ENCODE data around the gene SGO2. TPM values are rescaled to one million over a fixed set of nuclear protein-coding genes. Genes with fewer than 3 reads are reported as not detected.

Gene SGO2
- total and polyA plus RNA-seq, 2 donors (not counting 1 experiment from before 2014, with no cell fraction given): 0.89 to 5.3 TPM

DNA sequence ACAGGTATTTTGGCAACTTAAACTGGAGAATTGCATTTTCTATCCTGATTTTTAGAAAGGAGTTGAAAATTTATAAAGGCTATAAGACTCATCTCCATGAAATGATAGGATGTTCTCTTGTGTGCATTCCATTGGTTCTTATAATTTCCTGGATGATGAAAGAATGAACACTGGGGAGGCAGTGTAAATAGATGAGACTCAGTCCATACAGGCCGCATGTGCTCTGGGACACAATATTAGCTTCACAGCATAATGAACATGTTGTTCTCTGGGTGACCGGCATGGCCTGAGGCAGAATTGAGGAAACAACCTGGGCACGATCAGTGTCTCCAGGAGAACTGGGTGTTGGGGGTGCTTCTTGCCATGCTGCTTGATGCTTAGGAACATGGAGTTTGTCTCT is 98.7 kb downstream of the SGO2 start:
- H3K4me3 Mint-ChIP-seq: no peak overlapping the region
- no peaks in the 10 kb centered on the region for H3K9me3 Mint-ChIP-seq (ENCODE audit: insufficient read depth)
- H3K27me3 ChIP-seq (replicated peaks in 1 of 4; ENCODE audit: control extremely low read depth in 1 of 4, control insufficient read depth in 3 of 4, insufficient read depth in 4 of 4, low read length in 3 of 4): no peaks in the 10 kb centered on the region
- no peaks in the 10 kb centered on the region for H4K20me1 ChIP-seq (ENCODE audit: control insufficient read depth, insufficient read depth, low read length, poor library complexity, severe bottlenecking)
- no peaks in the 10 kb centered on the region for H3K4me1 Mint-ChIP-seq
- H3K9me3 ChIP-seq (ENCODE audit: control extremely low read depth in 1 of 3, control insufficient read depth in 2 of 3, insufficient read depth in 1 of 3, low read length in 2 of 3): no peaks in the 10 kb centered on the region
- no peak for DNase-seq
- no peaks in the 10 kb centered on the region for H3K36me3 ChIP-seq (replicated peaks in 1 of 2; ENCODE audit: control extremely low read depth in 1 of 2, control insufficient read depth in 1 of 2, extremely low read depth in 1 of 2, insufficient read depth in 2 of 2, low read length in 1 of 2)
- intact Hi-C loops (cut with micrococcal nuclease): no loop called here
- H3K27ac Mint-ChIP-seq: no peak overlapping the region
- H3K79me2 ChIP-seq (ENCODE audit: control insufficient read depth, insufficient read depth, low read length): no peaks in the 10 kb centered on the region
- ChIA-PET POLR2A (no interaction called here), CTCF (no interaction called here)
- H2AFZ ChIP-seq (ENCODE audit: insufficient read depth, low read depth, low read length, poor library complexity, severe bottlenecking): no peak overlapping the region
- no peak overlapping the region for H3K27ac ChIP-seq (ENCODE audit: low read length in 2 of 2)
- H3K9ac ChIP-seq (ENCODE audit: low read length): no peak overlapping the region
- TF ChIP-seq, protein P1, sequence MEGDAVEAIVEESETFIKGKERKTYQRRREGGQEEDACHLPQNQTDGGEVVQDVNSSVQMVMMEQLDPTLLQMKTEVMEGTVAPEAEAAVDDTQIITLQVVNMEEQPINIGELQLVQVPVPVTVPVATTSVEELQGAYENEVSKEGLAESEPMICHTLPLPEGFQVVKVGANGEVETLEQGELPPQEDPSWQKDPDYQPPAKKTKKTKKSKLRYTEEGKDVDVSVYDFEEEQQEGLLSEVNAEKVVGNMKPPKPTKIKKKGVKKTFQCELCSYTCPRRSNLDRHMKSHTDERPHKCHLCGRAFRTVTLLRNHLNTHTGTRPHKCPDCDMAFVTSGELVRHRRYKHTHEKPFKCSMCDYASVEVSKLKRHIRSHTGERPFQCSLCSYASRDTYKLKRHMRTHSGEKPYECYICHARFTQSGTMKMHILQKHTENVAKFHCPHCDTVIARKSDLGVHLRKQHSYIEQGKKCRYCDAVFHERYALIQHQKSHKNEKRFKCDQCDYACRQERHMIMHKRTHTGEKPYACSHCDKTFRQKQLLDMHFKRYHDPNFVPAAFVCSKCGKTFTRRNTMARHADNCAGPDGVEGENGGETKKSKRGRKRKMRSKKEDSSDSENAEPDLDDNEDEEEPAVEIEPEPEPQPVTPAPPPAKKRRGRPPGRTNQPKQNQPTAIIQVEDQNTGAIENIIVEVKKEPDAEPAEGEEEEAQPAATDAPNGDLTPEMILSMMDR (IDR thresholded peaks at IDR 0.05): no peak
- no peak for TF ChIP-seq EZH2 (IDR thresholded peaks at IDR 0.05; ENCODE audit: borderline replicate concordance, insufficient read depth, low read depth, low read length, poor library complexity, severe bottlenecking)
- H3K27me3 Mint-ChIP-seq: peaks cover 34% of the 10 kb centered on the region
- H3K4me3 ChIP-seq (ENCODE audit: control extremely low read depth in 1 of 5, extremely low read depth in 1 of 5, insufficient read depth in 1 of 5, low read depth in 2 of 5, low read length in 4 of 5): no peak overlapping the region
- no peaks in the 10 kb centered on the region for H3K4me1 ChIP-seq (ENCODE audit: control insufficient read depth in 2 of 2, insufficient read depth in 2 of 2, low read length in 2 of 2)
- ATAC-seq (ENCODE audit: low read depth): no peak
- H3K4me2 ChIP-seq (replicated peaks; ENCODE audit: low read depth, low read length, poor library complexity, severe bottlenecking): no peak overlapping the region
- WGBS (ENCODE audit: insufficient coverage): 100% methylated on average over 1 of the region's 3 CpGs

DNA sequence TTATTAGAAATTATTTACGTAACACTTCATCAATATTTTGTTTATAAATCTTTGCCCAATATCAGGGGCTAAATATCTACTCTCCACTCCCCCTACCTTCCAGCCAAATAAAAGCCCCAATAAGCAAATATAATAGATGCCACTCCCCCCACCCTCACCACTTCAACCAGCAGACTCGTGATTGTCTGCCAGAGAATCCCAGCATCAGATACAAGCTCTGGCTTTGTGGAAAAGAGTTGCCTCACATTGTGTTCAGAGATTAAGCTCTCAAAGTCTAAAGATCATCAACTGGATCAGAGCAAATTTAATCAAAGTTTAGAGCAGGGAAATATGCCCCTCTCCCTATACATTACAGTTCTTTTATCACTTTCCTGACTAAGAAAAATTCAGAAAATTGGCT is 99.3 kb downstream of the SGO2 start:
- no peak overlapping the region for H3K27ac Mint-ChIP-seq
- no peak overlapping the region for H3K9ac ChIP-seq (ENCODE audit: low read length)
- WGBS (ENCODE audit: insufficient coverage): 88% methylated on average over 2 of the region's 2 CpGs
- TF ChIP-seq, protein P1 (IDR thresholded peaks at IDR 0.05): no peak
- no peak for TF ChIP-seq EZH2 (IDR thresholded peaks at IDR 0.05; ENCODE audit: borderline replicate concordance, insufficient read depth, low read depth, low read length, poor library complexity, severe bottlenecking)
- no peak overlapping the region for H3K4me2 ChIP-seq (replicated peaks; ENCODE audit: low read depth, low read length, poor library complexity, severe bottlenecking)
- no peaks in the 10 kb centered on the region for H3K9me3 Mint-ChIP-seq (ENCODE audit: insufficient read depth)
- no peak for ATAC-seq (ENCODE audit: low read depth)
- no peaks in the 10 kb centered on the region for H3K9me3 ChIP-seq (ENCODE audit: control extremely low read depth in 1 of 3, control insufficient read depth in 2 of 3, insufficient read depth in 1 of 3, low read length in 2 of 3)
- no peak overlapping the region for H3K4me3 Mint-ChIP-seq
- no peaks in the 10 kb centered on the region for H3K4me1 ChIP-seq (ENCODE audit: control insufficient read depth in 2 of 2, insufficient read depth in 2 of 2, low read length in 2 of 2)
- no peak overlapping the region for H3K4me3 ChIP-seq (ENCODE audit: control extremely low read depth in 1 of 5, extremely low read depth in 1 of 5, insufficient read depth in 1 of 5, low read depth in 2 of 5, low read length in 4 of 5)
- H3K4me1 Mint-ChIP-seq: no peaks in the 10 kb centered on the region
- H3K27me3 Mint-ChIP-seq: peaks cover 34% of the 10 kb centered on the region
- intact Hi-C loops (cut with micrococcal nuclease): no loop called here
- H3K79me2 ChIP-seq (ENCODE audit: control insufficient read depth, insufficient read depth, low read length): no peaks in the 10 kb centered on the region
- H3K27me3 ChIP-seq (replicated peaks in 1 of 4; ENCODE audit: control extremely low read depth in 1 of 4, control insufficient read depth in 3 of 4, insufficient read depth in 4 of 4, low read length in 3 of 4): no peaks in the 10 kb centered on the region
- H3K36me3 ChIP-seq (replicated peaks in 1 of 2; ENCODE audit: control extremely low read depth in 1 of 2, control insufficient read depth in 1 of 2, extremely low read depth in 1 of 2, insufficient read depth in 2 of 2, low read length in 1 of 2): no peaks in the 10 kb centered on the region
- DNase-seq: no peak
- no peak overlapping the region for H2AFZ ChIP-seq (ENCODE audit: insufficient read depth, low read depth, low read length, poor library complexity, severe bottlenecking)
- CTCF ChIA-PET: no interaction called here
- H3K27ac ChIP-seq (ENCODE audit: low read length in 2 of 2): no peak overlapping the region
- POLR2A ChIA-PET: no interaction called here
- no peaks in the 10 kb centered on the region for H4K20me1 ChIP-seq (ENCODE audit: control insufficient read depth, insufficient read depth, low read length, poor library complexity, severe bottlenecking)
